Caco-2 (cell line): ENCODE results near the gene NBAS. TPM values are rescaled to one million over a fixed set of nuclear protein-coding genes. Genes with fewer than 3 reads are reported as not detected.
"Not testable (repeated sequence)": the region's sequence is repeated elsewhere in the genome, so short reads cannot be mapped to it uniquely, and the experiment has no call there.

Experiments
- BruUV-seq: library from RNA; stranded (reverse); fragments of 400-500 nt; replicated peaks from 2 replicates; lab custom pipeline; 2021; lab: Mats Ljungman, UMichigan
- CTCF ChIA-PET: fragments of 300-600 bp; sonication (Branson Sonifier 250); formaldehyde crosslinking; loops from one replicate; lab custom pipeline; 2022; ENCODE audit warnings: antibody characterized with exemption; lab: Charles Lee
- POLR2A ChIA-PET: fragments of 300-600 bp; sonication (Branson Sonifier 250); formaldehyde crosslinking; loops from one replicate; lab custom pipeline; 2022; ENCODE audit warnings: antibody characterized with exemption; lab: Charles Lee
- DNase-seq, 2 experiments: peaks; one replicate each; pipeline versions ENCODE4 v3.0.0 to v3.0.0-alpha.2; 2020 to 2022
- H3K27me3 ChIP-seq: replicated peaks from 2 replicates; pipeline ENCODE4 v1.6.0; 2011; ENCODE audit warnings: low read length; ENCODE audit not compliant: control insufficient read depth, insufficient read depth
- H3K36me3 ChIP-seq: 2 replicates; pipeline ENCODE4 v1.5.1; 2011; ENCODE audit warnings: low read length; ENCODE audit not compliant: control insufficient read depth, insufficient read depth
- H3K4me1 ChIP-seq: fragments of 250-450 bp; sonication (Bioruptor Pico); 2 replicates; pipeline ENCODE4 v1.5.1; 2020; ENCODE audit warnings: mild to moderate bottlenecking
- H3K4me3 ChIP-seq: 2 replicates; pipeline ENCODE4 v1.5.1; 2011; ENCODE audit warnings: low read depth, mild to moderate bottlenecking, control low read depth, low read length
- H3K9me3 ChIP-seq: fragments of 250-450 bp; sonication (Bioruptor Pico); 2 replicates; pipeline ENCODE4 v1.5.1; 2020; ENCODE audit warnings: mild to moderate bottlenecking, moderate library complexity
- H3K27ac Mint-ChIP-seq: one replicate; pipeline ENCODE4 v1.8.0; 2022; ENCODE audit warnings: mixed read lengths; ENCODE audit not compliant: unreplicated experiment
- H3K27me3 Mint-ChIP-seq: one replicate; pipeline ENCODE4 v1.8.0; 2022; ENCODE audit warnings: mixed read lengths; ENCODE audit not compliant: insufficient read depth, unreplicated experiment
- H3K36me3 Mint-ChIP-seq: one replicate; pipeline ENCODE4 v1.8.0; 2022; ENCODE audit warnings: mild to moderate bottlenecking, mixed read lengths; ENCODE audit not compliant: insufficient read depth, unreplicated experiment
- H3K4me1 Mint-ChIP-seq: one replicate; pipeline ENCODE4 v1.8.0; 2022; ENCODE audit warnings: low read depth, mixed read lengths; ENCODE audit not compliant: unreplicated experiment
- H3K4me3 Mint-ChIP-seq: one replicate; pipeline ENCODE4 v1.8.0; 2022; ENCODE audit warnings: mild to moderate bottlenecking, moderate library complexity, mixed read lengths; ENCODE audit not compliant: unreplicated experiment
- H3K9me3 Mint-ChIP-seq: one replicate; pipeline ENCODE4 v1.8.0; 2022; ENCODE audit warnings: mixed read lengths; ENCODE audit not compliant: unreplicated experiment
- intact Hi-C: fragments of 100-400 bp; cut with micrococcal nuclease; formaldehyde crosslinking; loops from one replicate; pipeline ENCODE4 v1.10.0; 2022; ENCODE audit not compliant: unreplicated experiment
- total RNA-seq: library from RNA; stranded (reverse); gene quantifications from 2 replicates; pipeline ENCODE4 v1.2.3, GENCODE V29; 2022
- TF ChIP-seq, protein P1 (sequence below), 2 experiments: fragments of 200-600 bp in 1 of 2; IDR thresholded peaks; 1 replicate in 1 of 2; 2 replicates in 1 of 2; pipeline versions ENCODE4 v1.5.1 to v1.8.0; 2011 to 2022; ENCODE audit warnings: antibody characterized with exemption in 1 of 2, control low read depth in 1 of 2, inconsistent platforms in 1 of 2, low read depth in 1 of 2, low read length in 1 of 2, mild to moderate bottlenecking in 1 of 2, moderate library complexity in 1 of 2; ENCODE audit not compliant: insufficient read depth in 1 of 2, severe bottlenecking in 1 of 2, unreplicated experiment in 1 of 2

The NBAS gene
- total RNA-seq, 1 experiment from 2014 or later = 31.1 TPM

- POLR2A ChIA-PET = no interaction called here
- CTCF ChIA-PET = no interaction called here
- H3K27ac Mint-ChIP-seq = no peak overlapping the region
Measured at GRCh38 chr2:15543053-15543452, 18.1 kb downstream of the NBAS start.

GRCh38 chr2:15542269-15542668, 18.9 kb downstream of the NBAS start:
- H3K9me3 Mint-ChIP-seq, H3K27me3 ChIP-seq, BruUV-seq, H3K27me3 Mint-ChIP-seq, H3K27ac Mint-ChIP-seq, CTCF ChIA-PET, H3K9me3 ChIP-seq, H3K4me1 Mint-ChIP-seq, H3K36me3 ChIP-seq, H3K4me1 ChIP-seq, H3K4me3 Mint-ChIP-seq, POLR2A ChIA-PET, H3K36me3 Mint-ChIP-seq, intact Hi-C loops, H3K4me3 ChIP-seq, DNase-seq: not testable (repeated sequence)

More at GRCh38 chr2:15543053-15543452, 18.1 kb downstream of the NBAS start:
- no peaks in the 10 kb centered on the region for H3K4me1 Mint-ChIP-seq
- Histone ChIP-seq H3K27me3 (no peaks in the 10 kb centered on the region), H3K9me3 (no peaks in the 10 kb centered on the region), H3K4me3 (no peak overlapping the region), H3K36me3 (no peaks in the 10 kb centered on the region), H3K4me1 (no peaks in the 10 kb centered on the region)
- intact Hi-C loops = no loop called here
- TF ChIP-seq, protein P1, sequence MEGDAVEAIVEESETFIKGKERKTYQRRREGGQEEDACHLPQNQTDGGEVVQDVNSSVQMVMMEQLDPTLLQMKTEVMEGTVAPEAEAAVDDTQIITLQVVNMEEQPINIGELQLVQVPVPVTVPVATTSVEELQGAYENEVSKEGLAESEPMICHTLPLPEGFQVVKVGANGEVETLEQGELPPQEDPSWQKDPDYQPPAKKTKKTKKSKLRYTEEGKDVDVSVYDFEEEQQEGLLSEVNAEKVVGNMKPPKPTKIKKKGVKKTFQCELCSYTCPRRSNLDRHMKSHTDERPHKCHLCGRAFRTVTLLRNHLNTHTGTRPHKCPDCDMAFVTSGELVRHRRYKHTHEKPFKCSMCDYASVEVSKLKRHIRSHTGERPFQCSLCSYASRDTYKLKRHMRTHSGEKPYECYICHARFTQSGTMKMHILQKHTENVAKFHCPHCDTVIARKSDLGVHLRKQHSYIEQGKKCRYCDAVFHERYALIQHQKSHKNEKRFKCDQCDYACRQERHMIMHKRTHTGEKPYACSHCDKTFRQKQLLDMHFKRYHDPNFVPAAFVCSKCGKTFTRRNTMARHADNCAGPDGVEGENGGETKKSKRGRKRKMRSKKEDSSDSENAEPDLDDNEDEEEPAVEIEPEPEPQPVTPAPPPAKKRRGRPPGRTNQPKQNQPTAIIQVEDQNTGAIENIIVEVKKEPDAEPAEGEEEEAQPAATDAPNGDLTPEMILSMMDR (IDR thresholded peaks at IDR 0.05; ENCODE audit: insufficient read depth in 1 of 2, low read depth in 1 of 2, low read length in 1 of 2, severe bottlenecking in 1 of 2, unreplicated experiment in 1 of 2) = no peak
- no peaks in the 10 kb centered on the region for H3K27me3 Mint-ChIP-seq
- H3K9me3 Mint-ChIP-seq = no peaks in the 10 kb centered on the region
- H3K4me3 Mint-ChIP-seq = no peak overlapping the region
- no peak for DNase-seq
- peaks cover 5% of the 10 kb centered on the region for H3K36me3 Mint-ChIP-seq
- BruUV-seq = no TSS peak

DNA sequence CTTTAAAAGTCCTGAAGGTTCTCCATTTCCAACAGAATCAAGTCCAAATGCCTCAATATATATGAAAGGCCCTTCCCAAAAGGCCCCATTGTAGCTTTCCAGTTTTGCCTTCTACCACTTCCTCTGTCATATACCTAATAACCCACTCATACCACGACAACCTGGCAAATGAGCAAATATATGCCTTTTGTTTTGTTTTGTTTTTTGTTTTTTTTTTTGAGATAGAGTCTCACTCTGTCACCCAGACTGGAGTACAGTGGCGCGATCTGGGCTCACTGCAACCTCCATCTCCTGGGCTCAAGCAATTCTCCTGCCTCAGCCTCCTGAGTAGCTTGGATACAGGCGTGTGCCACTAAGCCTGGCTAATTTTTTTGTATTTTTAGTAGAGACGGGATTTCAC, 20.6 kb downstream of the NBAS start:
- H3K27ac Mint-ChIP-seq, H3K36me3 Mint-ChIP-seq, H3K4me3 ChIP-seq, H3K27me3 ChIP-seq, H3K9me3 ChIP-seq, intact Hi-C loops, CTCF ChIA-PET, H3K4me1 ChIP-seq, DNase-seq, POLR2A ChIA-PET, BruUV-seq, H3K27me3 Mint-ChIP-seq, H3K4me3 Mint-ChIP-seq, H3K4me1 Mint-ChIP-seq, H3K36me3 ChIP-seq, H3K9me3 Mint-ChIP-seq: not testable (repeated sequence)

- BruUV-seq = no TSS peak
- no peaks in the 10 kb centered on the region for H3K36me3 ChIP-seq
Measured at GRCh38 chr2:15539999-15540398, 21.1 kb downstream of the NBAS start.

More at GRCh38 chr2:15539999-15540398, 21.1 kb downstream of the NBAS start:
- Histone ChIP-seq H3K27me3 (no peaks in the 10 kb centered on the region), H3K4me1 (no peaks in the 10 kb centered on the region), H3K9me3 (no peaks in the 10 kb centered on the region), H3K4me3 (no peak overlapping the region)
- no peaks in the 10 kb centered on the region for H3K9me3 Mint-ChIP-seq
- DNase-seq = no peak
- TF ChIP-seq, protein P1 (IDR thresholded peaks at IDR 0.05; ENCODE audit: insufficient read depth in 1 of 2, low read depth in 1 of 2, low read length in 1 of 2, severe bottlenecking in 1 of 2, unreplicated experiment in 1 of 2) = no peak
- intact Hi-C loops = no loop called here
- H3K27me3 Mint-ChIP-seq = no peaks in the 10 kb centered on the region
- ChIA-PET POLR2A (no interaction called here), CTCF (no interaction called here)
- peaks cover 5% of the 10 kb centered on the region for H3K36me3 Mint-ChIP-seq
- no peak overlapping the region for H3K4me3 Mint-ChIP-seq
- H3K4me1 Mint-ChIP-seq = no peaks in the 10 kb centered on the region
- no peak overlapping the region for H3K27ac Mint-ChIP-seq
